ENCODE data around the gene PHKG2. TPM values are rescaled to one million over a fixed set of nuclear protein-coding genes. Genes with fewer than 3 reads are reported as not detected.

The PHKG2 gene
- polyA plus RNA-seq, 12 donors = 9.1 to 21.2 (median 11.3) TPM; not detected in 2

DNA sequence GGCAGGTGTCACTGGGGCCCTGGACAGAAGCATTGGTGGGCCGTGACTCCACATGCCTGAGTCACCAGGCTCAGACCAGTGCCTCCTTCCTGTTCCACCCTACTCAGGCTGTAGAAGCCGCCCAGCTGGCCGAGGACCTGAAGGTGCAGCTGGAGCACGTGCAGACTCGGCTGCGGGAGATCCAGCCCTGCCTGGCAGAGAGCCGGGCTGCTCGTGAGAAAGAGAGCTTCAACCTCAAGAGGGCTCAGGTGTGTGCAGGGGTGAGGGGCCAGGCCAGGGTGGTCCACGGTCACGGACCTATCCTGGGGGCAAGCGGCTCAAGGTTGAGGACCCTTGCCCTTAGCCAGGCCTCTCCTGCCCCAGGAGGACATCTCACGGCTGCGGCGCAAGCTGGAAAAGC, 23.5 kb downstream of the PHKG2 start:
- DNase-seq = no peak

DNA sequence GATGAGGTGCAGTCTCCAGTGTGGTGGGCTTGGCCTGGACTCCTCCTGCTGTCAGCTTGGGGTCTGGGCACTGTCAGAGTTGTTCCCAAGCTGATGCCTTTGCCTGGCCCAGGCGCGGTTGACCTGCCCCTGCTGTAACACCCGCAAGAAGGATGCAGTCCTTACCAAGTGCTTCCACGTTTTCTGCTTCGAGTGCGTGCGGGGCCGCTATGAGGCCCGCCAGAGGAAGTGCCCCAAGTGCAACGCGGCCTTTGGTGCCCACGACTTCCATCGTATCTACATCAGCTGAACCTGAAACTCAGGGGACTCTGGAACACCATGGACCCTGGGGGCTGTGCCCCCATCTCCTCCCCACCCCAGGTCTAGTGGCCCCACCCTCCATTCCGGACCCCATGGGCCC, 25.6 kb downstream of the PHKG2 start:
- DNase-seq = no peak

DNA sequence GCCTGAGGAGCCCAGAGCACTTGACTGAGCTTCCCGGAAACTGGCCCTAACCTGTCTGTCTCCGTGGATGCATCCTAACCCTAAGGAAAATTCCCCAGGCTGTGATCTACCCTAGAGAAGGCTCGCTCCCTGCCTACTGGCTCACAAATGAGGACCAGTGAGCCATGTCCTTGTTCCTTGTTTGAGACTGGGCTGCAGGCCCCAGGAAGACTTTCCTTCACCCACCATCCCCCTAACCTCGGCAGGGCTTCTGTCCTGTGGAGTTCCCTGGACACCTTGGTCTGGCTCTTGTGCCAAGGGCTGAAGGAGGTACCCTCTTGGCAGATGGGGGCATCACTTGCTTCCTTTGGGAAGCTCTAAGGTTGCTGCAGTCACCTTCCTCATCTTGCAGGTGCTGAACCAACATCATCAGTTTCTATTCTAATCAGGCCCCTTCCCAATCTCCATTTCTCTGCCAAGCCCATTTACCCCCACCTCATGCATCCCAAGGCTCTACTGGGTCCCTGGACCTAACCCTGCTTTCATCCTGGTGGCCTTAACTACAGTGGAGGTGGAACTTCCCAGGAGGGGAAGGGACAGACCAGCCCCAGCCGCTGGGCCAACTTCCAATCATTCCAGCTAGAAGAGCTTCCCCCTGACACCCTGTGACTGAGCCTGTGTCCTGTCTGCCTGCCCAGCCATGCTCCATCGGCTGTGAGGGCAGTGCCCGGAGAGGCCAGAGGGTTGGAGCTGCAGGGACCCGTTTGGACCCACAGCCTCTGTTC, 26.3 kb downstream of the PHKG2 start:
- DNase-seq = no peak

DNA sequence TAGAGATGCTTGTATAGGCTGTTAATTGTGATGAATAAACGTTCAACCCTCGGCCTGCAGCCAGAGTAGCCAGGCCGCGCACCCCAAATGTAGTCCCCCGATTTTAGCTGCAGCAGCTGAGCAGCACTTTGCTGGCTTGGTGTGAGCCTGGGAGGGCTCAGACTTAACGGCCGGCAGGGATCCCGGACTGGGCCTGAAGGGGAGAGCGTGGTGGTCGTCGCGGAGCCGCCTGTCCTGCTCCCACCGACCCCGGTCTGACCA, 26.8 kb downstream of the PHKG2 start:
- no peak for DNase-seq

DNA sequence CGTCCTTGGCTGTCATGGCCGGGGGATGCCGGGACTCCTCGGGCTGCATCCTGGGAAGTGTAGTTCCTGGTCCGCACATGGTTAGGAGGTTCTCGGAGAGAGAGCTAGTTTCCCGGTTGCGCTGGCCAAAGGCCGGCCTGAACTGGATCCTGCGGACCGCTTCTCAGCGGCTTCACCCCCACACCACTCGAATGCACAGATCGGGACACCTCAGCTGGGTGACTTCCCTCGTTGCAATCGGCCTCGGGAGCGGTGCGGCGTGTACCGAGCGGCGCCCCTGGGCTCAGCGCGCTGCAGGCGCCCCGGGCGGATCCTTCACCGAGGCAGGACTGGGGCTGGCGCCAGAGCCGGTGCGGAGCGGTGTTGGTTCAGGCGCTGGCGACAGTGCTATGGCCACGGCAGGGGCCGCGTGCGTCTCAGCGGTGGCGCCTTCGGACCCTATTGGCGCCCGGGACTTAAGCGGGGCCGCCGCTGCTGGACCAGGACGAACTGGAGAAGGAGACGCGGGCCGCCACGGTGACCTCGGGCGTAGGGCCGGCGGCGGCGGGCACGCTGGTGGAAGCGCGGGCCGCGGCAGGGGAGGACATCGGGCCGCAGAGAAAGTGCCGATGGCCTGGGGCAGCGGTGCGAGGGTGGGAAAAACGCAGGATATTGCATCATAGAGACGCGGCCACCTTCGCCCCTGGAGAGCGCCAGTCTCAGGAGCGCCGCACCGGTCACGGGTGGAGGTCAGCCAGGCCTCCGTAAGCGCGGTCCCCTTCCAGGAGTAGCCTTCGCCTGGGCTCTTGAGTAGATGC, 27.4 kb downstream of the PHKG2 start:
- peak; percentile 89 for DNase-seq

DNA sequence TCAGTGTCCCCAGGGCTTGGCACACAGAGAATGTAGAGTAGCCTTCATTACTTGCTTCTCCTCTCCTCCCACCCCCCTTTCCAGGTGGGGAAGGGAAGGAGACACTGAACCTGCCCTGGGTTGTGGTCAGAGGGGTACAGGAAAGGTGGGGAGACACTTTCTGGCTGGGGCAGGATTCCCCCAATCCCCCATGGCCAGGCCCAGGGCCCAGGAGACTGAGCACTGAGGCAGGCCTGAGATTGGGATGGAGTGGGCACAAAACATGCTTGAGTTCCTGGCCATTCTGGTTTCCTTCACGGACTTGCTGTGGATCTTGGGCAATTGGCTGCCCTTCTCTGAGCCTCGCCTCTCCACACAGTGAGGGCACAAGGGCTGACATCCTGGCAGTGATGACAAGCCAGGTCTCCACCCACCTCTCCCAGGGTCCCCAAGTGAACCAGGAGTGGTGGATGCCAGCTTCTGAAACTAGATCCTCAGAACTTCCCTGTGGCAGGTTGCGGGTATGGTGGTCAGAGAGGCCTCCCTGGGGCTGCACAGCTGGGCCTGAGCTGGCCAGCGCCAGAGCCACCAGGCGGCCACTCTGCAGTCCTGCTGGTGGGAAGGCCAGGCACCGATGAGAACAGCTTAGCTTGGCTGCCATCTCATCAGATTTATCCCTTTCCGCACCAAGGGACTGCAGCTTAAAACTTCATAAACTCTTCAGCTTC, 29.5 kb downstream of the PHKG2 start:
- no peak for DNase-seq

DNA sequence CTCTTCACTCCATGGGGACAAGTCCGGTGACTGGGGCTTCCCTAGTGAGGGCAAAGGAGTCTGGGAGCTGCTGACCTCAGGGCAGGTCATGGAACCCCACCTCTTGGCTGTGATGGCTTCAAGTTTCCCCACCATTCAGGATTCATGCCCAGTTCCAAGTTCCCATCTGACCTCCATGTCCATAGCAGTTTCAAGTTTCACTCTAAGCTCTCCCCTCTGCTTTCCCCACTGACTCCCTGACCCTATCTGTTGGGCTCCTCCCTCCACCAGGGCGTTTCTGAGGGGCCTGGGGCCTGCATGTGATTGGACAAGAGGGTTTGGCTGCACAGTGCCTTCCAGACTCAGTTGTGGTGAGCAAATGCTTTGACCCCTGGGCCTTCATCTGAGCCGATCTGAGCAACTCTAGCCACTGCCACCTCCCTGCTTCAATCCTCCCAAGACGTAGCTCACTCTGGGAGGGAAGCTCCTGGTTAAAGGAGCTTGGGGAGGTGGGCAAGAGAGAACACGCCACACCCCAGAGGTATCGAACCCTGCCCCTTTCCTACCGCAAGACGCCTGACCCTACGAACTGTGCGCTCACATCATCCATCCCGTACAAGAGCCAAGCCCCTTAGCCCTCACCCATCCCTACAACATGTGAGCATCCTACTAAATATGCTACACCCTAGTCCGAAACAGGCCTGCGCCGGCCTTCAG, 30.5 kb downstream of the PHKG2 start:
- DNase-seq = no peak

DNA sequence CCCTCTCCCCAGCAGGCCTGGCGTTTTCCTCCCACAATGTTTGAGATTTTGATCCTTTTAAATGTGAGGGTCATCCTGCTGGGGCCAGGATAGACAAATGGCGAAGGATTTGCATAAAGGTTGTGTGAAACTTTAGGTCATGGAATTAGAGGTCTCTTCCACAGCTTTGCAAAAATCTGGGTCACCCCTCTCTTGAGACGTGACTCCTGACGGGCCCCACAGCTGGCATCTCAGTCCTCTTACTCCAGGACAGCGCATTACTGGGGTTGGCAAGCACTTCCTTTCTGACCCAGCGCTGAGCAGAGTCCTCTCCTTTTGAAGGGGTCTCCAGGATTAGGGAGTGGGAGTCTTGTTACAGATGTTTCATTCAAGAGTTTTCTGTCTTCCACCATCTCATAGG, 31.4 kb downstream of the PHKG2 start:
- DNase-seq = no peak

DNA sequence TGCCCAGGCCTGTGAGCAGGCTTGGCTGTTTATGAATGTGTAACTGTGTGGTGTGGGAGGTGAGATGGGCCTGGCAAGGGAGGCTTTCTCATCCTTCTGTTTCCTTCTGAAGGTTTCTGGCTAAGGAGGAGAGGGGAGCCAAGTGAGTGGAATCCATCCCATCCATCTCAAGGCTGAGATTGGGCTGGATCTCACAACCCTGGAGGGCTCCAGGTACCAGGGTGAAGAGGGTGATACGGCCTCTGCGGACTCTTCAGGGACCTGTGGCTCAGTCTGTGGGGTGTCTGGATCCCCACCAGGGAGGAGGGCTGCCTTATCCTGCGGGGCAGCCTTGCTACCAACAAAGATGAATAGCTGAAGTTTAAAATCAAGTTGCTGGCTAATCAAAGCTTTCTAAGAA, 31.8 kb downstream of the PHKG2 start:
- no peak for DNase-seq

DNA sequence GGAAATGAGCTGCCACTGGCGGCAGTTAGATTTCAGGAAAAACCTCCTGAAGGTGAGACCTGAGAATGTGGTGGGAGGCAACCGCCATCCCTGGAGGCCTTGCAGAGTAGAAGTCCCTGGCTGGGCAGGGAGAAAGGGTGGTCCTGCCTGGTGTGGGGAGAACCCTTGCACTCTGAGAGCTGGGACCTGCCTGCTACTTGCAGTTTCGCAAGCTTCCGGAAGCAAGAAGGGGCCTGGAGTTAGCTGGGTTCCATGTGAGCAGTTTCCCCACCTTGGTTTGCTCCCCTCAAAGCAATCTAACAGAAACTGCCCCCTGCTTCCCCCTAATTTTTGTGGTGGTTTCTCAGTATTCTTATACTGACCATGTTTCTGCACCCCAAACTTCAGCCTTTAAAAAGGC, 32.3 kb downstream of the PHKG2 start:
- DNase-seq = no peak

DNA sequence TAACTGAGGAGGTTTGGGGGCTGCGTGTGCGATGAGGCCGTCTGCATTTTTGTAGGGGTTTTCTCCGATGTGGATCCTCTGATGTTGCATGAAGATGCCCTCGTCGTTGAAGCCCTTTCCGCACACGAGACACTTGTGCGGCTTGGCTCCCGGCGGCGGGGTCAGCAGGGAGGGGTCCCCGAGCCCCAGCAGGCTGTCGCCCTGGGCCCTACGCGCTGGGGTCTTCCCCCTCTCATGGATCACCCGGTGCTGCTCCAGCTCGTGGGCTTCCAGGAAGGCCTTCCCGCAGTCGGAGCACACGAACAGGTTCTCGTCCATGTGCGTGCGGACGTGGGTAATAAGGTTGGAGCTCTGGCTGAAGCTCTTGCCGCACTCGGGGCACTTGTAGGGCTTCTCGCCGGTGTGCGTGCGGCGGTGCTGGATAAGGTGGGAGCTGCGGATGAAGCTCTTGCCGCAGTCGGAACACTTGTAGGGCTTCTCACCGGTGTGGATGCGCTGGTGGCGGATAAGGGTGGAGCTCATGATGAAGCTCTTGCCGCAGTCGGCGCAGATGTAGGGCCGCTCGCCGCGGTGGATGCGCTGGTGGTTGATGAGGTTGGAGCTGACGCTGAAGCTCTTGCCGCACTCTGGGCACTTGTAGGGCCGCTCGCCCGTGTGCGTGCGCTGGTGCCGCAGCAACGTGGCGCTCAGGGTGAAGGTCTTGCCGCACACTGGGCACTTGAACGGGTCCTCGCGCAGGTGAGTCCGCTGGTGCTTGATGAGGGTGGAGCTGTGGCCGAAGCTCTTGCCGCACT, 34.5 kb downstream of the PHKG2 start:
- DNase-seq = no peak

DNA sequence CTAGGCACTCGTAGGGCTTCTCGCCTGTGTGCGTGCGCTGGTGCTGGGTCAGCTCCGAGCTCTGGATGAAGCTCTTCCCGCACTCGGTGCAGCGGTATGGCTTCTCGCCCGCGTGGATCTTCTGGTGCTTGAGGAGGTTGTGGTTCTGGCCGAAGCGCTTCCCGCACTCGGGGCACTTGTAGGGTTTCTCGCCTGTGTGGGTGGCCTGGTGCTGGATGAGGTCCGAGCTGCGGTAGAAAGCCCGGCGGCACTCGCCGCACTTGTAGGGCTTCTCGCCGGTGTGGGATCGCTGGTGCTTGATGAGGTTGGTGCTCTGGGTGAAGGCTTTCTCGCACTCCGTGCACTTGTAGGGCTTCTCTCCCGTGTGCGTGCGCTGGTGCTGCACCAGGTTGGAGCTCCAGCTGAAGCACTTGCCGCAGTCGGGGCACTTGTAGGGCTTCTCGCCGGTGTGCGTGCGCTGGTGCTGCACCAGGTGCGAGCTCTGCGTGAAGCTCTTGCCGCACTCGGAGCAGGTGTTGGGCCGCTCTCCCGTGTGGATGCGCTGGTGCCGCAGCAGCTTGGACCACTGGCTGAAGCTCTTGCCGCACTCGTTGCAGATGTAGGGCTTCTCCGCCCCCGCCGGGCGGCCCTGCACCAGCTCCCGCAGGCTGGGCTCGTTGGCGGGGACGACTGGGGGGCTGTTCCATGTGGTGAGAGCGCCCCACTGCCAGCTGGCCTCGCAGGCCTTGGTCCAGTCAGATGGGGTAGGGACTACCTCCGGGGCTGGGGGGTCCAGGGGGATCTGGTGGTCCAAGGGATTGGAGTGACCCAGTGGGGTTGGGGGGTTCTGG, 35.3 kb downstream of the PHKG2 start:
- DNase-seq = no peak

DNA sequence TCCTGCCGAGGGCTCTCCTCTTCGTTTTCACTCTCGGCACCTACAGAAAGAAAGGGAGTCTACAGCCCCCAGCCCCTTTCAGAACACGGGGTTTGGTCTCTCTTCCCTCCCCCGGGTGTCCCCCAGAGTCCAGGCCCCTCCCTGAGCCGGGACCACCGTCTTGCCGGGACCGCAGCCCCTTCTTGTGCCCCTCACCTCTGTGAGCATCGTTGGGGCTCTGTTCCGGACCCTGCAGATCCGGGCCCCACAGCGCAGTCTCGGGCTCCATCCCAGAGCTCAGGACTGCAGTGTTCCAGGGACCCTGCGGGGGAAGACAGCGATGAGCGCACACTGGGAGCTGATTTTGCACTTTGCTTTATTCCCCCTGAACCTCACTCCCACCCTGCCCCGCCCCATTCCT, 36.0 kb downstream of the PHKG2 start:
- no peak for DNase-seq

DNA sequence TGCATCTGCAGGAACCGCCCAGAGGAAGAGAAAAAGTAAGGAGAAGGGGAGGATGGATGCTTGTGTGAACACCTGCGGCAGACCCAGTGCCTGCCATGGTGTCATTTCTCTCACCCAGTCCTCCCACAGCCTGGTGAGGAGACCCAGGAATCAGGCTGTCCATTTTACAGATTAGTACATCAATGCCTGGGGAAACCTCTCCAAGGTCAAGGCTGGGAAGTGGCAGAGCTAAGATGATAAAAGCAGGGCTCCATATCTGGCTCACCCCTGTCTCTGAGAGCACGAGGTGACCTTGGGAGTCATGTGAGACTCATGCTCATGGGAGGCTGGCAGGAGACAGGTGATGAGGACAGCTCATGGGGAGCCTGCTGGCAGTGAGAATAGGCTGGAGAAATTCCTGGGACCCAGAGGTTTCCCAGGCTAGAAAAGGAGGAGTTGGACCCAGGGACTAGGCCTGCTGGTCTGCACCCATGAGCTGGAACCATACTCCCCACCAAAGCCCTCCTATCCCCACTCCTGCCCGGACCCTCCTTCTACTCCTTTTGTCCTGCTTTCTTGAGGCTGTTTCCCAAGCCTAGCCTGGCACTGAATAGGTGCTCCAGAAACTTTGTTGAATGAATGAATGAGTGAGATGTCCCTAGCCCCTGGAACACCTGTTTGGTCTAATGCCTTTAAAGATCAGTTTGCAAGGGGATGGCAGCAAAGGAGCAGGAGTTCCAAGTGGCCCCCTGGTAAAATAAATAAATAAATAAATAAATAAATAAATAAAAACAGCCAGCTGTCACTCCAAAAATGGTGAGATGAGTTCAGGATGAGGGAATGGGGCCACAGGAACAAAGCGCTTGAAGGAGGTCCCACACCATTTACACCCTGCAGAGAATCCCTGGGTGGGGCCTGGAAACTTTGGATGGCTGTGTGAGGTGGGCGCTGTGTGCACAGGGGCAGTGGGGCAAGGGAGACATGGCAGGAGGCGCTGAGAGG, 37.2 kb downstream of the PHKG2 start:
- DNase-seq = no peak

DNA sequence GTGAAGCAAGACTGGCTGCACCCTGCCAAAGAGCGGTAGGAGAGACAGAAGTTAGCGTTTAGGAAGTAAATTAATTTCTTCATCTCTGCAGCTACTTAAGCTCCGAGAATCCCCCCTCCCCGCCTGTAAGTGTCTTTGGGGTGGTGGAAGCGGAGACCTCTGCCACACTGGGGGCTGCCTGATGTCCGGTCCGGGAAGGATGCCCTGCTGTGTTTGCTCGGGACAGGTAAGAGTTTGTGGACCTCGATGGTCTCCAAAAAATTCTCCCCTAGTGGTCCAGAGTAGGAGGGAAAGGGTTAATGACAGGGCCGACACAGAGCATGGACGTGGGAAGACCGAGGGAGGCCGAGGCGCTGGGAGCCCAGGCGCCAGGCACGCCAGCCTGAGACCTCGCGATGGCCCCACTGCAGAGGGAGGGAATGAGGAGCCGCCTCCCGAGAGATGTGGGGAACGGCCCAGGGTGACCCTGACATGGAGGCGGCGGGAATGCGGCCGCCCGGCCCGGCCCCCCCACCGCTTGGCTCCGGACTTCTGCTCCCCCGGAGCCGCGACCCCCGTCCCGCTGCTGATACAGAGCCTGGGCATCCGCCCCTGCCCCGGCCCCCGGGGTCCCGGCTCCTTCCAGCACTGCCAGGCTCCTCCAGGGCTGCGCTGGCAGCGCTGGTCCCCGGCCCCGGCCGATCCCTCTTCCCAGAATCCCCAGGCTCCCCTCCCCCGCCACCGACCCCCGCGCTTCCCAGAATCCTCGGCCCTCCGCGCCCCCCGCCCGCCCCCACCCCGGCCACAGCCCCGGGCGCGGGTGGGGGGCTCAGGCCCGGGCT, 38.1 kb downstream of the PHKG2 start:
- no peak for DNase-seq

DNA sequence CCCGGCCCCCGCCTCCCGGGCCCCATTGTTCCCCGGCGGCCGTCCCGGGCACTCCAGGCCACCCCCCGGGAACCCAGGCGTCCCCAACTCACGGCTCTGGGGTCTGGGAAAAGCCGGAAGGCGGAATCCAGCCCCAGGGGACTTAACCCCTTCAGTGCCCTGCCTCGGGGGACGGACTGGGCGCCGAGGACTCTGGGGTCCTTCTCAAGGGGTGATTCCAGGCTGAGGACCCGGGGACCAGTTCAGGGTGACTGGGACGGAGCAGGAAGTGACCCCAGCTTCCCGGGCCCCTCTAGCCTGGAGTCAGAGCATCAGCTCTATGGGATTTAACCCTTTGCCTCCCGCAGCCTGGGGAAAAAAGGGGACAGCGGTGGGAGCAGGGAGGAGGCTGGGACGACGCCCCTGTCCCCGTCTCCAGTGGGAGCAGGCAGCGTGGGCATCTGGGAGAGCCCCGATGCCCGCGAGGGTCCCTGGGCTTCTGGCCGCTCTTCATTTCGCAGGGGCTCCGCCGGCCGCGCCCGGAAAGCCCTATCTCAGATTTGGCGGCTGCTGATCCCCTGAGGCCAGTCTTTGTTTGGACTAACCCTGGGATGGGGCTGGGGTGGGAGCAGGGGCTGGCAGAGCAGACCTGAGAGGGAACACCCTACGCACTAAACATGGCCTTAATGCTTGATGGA, 38.8 kb downstream of the PHKG2 start, which contains the start of gene ZNF629:
TSS of gene ZNF629 (minus strand) at position 270 of the 677 bp plus-strand sequence. CDS start 2,723 bp downstream, outside the sequence.
- DNase-seq = peak; percentile 86

DNA sequence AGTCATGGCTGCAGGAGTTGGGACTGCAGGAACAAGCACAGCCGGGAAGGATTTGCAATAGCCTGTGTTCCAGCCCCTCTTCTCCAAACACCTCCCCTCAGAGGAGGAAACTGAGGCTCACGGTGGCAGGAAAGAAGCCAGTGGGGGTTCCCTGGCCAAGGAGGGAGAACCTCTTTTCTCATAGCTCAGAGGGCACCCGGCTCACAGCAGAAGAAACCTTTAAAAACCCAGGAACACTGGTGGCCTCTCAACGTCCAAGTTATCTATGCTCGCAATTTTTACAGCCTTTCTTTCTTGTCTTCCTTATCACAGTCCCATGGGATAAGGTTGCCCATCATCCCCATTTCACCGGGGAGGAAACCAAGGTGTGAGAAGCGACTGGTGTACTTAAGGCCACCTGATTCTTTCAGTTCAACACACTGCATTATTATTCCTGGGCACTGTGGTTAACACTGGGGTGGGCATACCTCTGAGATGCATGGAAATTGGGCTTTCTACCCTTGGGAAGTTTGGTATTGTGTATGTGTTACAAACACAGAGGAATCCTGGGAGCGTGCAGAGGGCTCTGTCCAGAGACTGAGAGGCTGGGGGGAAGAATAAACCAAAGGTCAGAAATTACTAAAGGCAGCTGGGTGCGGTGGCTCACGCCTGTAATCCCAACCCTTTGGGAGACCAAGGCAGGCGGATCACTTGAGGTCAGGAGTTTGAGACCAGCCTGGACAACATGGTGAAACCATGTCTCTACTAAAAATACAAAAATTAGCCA, 39.6 kb downstream of the PHKG2 start:
- DNase-seq = no peak

All from muscle of arm (tissue), 12 donors.